Stimulated activated CD8-positive, alpha-beta memory T cell treated with anti-CD3 and anti-CD28 coated beads, Interleukin-12 subunit alpha, Interleukin-12 subunit beta, amount 100 ng/mL, for 24 hours (primary cell): ENCODE measurements around the gene TTLL11.
A peak's percentile ranks its signal among the peaks of the same experiment; 100 is the strongest.
"Not testable (repeated sequence)": the region's sequence is repeated elsewhere in the genome, so short reads cannot be mapped to it uniquely, and the experiment has no call there.

ENCODE experiments used
- DNase-seq: peaks from one replicate; pipeline ENCODE4 v3.0.0-alpha.2; 2020; ENCODE audit errors: extremely low read depth

TTLL11 gene

DNA sequence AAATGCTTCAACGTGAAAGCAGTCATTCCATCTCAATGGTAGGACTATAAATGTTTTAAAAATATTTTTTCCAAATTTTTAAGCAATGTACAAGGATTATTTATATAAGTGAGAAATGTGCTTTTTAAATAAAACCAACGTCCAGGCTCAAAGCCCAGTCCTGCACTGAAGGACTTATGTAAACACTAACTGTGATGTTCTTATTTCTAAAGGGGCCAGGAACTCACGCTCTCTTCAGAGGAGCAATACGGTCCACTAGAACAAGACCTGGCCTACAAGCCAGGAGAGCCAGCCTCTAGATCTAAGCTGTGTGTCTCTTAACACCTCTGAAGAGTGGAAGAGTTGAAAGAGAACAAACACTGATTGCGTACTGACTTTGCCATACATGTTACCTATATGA, 12.1 kb downstream of the TTLL11 start:
- DNase-seq: no peak

DNA sequence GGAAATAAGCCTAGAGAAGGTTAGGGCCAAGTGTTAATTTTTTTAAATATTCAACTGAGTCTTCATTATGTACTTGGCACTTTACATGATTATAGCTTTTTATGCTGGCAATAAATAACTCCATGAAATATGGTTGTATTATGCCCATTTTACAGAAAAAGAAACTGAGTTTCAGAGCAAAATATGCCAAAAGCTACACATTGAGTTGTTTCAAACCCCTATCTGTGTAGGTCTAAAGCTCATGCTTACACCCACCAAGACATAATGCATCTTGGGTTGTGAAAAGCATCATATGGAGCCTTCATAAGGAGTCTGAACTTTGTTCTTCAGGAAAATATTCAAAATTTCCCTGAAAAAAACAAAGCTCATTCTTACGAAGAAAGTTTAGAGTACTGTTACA, 14.6 kb downstream of the TTLL11 start:
- DNase-seq: no peak

- DNase-seq: no peak
These were observed 16.3 kb downstream of the TTLL11 start for GRCh38 chr9:122076773-122077172.

GRCh38 chr9:122076117-122076516, 17.0 kb downstream of the TTLL11 start:
- DNase-seq: no peak

- DNase-seq: no peak
These were observed 17.7 kb downstream of the TTLL11 start for GRCh38 chr9:122075135-122076030.

GRCh38 chr9:122071715-122072114, 21.4 kb downstream of the TTLL11 start:
- DNase-seq: no peak

DNA sequence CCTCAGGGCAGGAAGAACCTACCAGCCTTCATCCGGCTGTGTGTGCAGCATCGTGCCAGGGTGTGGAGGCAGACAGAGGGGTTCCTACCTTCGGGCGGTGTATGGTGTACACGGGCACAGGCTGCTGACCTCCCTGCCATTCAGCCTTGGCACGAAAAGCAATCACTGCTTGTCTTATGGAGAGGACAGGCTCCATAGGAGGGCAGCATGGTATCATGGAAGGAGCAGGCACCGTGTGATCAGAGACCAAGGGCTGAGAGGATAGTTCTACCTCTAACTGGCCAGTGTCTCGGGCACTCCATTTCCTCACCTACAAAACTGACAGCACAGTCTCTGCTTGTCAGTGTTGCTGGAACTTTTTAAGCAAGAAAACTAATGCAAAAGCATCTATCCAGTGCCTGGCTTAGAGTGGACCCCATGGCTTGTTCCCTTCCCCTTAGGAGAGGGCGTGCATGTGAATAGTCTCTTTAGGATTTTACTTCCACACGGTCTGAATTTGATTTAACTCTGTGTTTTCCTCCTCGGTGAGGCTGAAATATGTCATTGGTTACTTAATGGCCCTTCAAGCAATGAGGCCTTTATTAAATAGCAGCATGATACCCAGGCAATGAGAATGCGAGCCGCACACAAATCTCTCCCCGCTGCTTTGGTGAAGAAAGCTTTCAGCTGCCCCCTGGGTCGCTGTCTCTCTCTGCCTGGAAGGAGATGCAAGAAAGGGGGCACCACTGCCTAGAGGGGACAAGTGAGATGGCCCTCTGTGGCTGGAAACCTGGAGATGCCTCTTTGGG, 22.2 kb downstream of the TTLL11 start:
- no peak for DNase-seq

- DNase-seq: not testable (repeated sequence)
These were observed 26.4 kb downstream of the TTLL11 start for GRCh38 chr9:122066680-122067079.

GRCh38 chr9:122065923-122066629, 27.0 kb downstream of the TTLL11 start:
- DNase-seq: no peak

DNA sequence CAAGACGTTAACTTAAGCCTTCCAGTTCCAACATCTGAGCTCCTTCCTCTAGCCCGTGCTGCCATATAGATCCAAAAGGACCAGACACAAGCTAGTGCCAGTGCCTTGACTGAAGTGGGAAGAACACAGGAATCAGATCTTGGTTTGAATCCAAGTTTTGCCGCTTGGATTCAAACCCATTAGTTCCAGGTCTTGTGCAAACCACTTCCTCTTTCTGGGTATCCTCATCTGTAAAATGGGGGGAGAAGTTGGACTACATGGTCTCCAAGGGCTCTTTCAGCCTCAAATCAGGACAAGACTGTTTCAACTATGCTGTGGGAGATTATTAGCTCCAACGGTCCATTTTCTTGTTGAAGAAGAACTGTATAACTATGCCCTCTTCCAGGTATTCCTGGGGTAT, 32.6 kb downstream of the TTLL11 start:
- DNase-seq: no peak

DNA sequence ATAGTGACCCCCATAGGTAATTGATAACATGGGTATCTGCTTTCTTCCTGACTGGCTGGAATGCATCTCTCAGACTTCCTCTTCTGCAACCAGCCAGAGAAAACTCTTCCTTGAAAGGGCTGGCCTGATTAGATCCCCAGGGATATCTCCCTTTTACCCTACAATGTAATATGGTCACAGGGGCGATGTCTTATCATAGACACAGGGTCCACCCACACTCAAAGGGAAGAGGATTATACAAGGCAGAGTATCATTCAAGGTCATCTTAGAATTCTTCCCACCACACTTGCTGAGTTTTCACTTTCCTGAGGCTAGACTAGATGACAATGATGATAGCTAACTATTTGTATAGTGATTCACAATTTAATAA, 33.2 kb downstream of the TTLL11 start:
- no peak for DNase-seq

DNA sequence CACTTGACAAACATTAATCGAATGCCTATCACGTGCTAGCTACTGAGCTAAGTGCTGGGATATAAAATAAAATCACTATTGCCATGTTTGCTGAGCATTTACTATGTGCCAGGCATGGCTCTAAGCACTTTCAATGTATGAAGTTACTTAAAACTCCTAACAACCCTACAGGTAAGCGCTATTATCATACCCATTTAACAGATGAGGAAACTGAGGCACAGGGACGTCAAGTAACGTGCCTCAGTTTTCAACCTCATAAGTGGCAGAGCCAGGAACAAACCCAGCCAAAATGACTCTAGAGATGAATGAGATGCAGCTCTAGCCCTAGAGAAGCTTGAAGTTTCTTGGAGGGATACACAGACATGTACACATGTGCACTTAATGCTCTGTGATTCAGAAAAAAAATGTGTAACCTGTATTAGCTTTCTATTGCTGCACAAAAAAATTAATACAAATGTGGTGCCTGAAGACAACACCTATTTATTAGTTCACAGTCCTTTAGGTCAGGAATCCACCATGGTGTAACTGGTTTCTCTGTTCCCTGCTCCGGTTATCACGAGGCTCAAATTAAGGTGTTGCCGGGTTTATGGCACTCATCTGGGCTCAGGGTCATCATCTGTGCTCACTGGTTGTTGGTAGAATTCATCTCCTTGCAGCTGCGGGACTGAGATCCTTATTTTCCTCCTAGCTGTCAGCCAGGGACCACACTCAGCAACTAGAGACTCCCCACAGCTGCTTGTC, 33.7 kb downstream of the TTLL11 start:
- DNase-seq: no peak

- no peak for DNase-seq
These were observed 34.4 kb downstream of the TTLL11 start for GRCh38 chr9:122058709-122059108.

DNA sequence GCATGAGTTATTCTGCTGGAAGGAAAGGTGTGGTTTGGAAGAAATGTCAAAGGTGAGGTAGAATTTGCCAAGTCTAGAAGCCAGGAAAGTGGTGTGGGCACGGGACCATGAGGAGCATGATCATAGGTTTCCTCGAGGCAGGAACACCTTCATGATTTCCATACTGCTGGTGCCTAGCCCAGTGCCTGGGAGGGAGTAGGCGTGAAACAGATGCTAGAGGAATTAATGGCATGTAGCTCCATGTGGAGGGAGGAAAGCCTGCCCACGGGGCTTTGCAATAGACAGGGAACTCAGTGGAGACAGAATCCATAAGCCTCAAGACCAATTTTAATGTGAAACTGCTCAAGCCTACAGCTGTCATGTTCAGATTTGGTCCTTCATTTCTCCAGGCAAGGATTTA, 35.1 kb downstream of the TTLL11 start:
- no peak for DNase-seq

- DNase-seq: no peak
These were observed 35.9 kb downstream of the TTLL11 start for GRCh38 chr9:122057211-122057610.

- no peak for DNase-seq
These were observed 36.6 kb downstream of the TTLL11 start for GRCh38 chr9:122056484-122056883.

GRCh38 chr9:122055701-122056100, 37.4 kb downstream of the TTLL11 start:
- no peak for DNase-seq

DNA sequence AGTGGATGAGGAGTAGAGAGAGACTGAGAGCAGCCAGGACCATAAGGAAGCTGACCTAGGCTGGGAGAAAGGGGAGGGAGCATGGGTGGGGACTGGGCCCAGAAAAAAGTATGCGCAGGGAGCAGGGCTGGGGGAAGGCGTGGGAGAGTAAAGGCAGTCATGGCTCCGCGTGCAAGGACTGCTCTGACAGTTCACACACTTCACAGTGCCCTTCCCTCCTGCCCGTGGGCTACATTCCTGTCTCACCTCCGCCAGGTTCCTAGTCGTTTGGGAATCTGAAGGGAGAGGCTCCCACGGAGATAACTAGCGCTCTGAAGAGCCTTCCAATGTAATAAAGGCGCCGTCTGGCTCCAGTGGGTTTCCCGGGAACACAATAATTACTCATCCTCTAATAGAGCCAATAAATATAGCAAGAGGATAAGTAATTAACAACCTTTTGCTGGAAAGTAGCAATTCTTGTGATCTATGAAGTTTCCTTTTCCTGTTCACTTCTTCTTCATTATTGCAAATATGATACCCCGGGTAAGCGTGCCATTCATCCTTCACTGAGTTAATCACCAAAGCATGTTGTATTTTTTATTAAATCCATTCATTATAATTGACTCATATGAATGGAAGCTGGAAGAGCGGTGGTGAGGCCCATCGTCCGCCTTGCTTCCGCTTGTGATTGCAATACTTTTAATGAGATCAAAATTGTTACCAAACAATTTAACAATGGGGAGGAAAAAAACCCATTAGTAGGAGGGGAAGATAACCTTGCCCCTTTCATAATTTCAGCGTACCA, 39.3 kb downstream of the TTLL11 start:
- no peak for DNase-seq

GRCh38 chr9:122053064-122053463, 40.0 kb downstream of the TTLL11 start:
- DNase-seq: no peak

DNA sequence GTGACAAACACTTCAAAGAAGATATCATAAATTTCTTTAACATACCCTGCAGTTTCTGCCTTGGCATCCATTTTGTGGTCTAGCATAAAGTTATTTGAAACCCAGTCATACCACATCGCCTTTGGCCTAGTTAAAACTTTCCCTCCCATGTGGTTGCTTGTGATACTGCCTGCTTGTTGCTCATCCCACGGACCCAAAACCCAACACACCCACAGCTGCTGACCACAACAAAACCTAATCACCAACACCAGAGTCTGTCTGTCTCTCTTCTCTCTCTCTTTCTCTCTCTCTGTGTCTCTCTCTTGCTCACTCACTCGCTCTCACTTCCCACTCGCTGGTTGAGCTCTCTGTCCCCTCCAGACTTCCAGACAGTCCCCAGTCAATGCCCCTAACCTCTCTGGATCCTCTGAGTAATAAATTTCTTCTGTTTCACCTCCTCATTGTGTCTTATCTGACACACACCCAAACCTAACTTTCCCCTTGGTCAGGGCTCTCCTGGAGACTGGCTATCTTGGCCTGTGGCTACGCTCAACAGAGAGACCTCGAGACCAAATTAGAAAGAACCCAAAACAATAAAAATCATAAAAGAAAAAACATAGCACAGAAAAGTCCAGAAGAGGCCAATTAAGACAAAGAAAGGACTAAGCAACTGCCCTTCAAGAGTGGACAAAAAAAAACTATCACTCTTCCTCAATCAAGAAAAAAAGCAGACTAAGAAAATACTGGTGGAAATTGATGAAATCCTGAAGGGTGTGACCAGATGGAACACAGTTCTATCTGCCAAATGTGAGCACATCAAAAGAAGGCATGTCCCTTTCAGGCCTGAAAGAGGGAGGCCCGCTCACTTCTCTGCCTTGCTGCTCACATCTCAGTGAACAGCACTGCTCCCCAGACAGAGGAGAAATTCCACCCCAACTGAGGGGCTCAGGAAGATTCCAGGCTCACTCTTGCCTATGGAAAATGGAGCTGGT, 41.5 kb downstream of the TTLL11 start:
- DNase-seq: peak; percentile 30
